Activated CD8-positive, alpha-beta T cell treated with anti-CD3 and anti-CD28 coated beads for 36 hours (primary cell): ENCODE results near the gene ANXA3. TPM values are rescaled to one million over a fixed set of nuclear protein-coding genes. Genes with fewer than 3 reads are reported as not detected.

ENCODE experiments used
- ATAC-seq: fragments of 200-7000 bp; cut with Tn5 transposase; one replicate; pipeline ENCODE4 v1.10.0; 2021; ENCODE audit warnings: mild to moderate bottlenecking, moderate library complexity
- CTCF ChIA-PET: fragments of 350-600 bp; sonication (Branson Sonifier 250); formaldehyde crosslinking; loops from one replicate; lab custom pipeline; 2021; ENCODE audit warnings: antibody characterized with exemption; lab: Charles Lee
- POLR2A ChIA-PET: fragments of 350-600 bp; sonication (Branson Sonifier 250); formaldehyde crosslinking; loops from one replicate; lab custom pipeline; 2021; ENCODE audit warnings: antibody characterized with exemption; lab: Charles Lee
- DNase-seq: peaks from one replicate; pipeline ENCODE4 v3.0.0-alpha.2; 2020
- H3K27ac Mint-ChIP-seq: one replicate; pipeline ENCODE4 v1.8.0; 2021; ENCODE audit warnings: mild to moderate bottlenecking, mixed read lengths
- H3K27me3 Mint-ChIP-seq: one replicate; pipeline ENCODE4 v1.8.0; 2021; ENCODE audit warnings: mixed read lengths
- H3K36me3 Mint-ChIP-seq: one replicate; pipeline ENCODE4 v1.8.0; 2021; ENCODE audit warnings: low read depth, mixed read lengths
- H3K4me1 Mint-ChIP-seq: one replicate; pipeline ENCODE4 v1.8.0; 2021; ENCODE audit warnings: low read depth, mixed read lengths
- H3K4me3 Mint-ChIP-seq: one replicate; pipeline ENCODE4 v1.8.0; 2021; ENCODE audit warnings: mild to moderate bottlenecking, moderate library complexity, mixed read lengths
- H3K9me3 Mint-ChIP-seq: one replicate; pipeline ENCODE4 v1.8.0; 2021; ENCODE audit warnings: mixed read lengths
- intact Hi-C: fragments of 100-400 bp; cut with micrococcal nuclease; formaldehyde crosslinking; loops from one replicate; pipeline ENCODE4 v1.10.0; 2022
- total RNA-seq, 2 experiments: library from RNA; stranded (reverse); gene quantifications; one replicate each; pipeline ENCODE4 v1.2.3, GENCODE V29; 2021
- TF ChIP-seq, protein P1 (sequence below): fragments of 200-600 bp; IDR thresholded peaks from one replicate; pipeline ENCODE4 v1.8.0; 2022; ENCODE audit warnings: antibody characterized with exemption, mild to moderate bottlenecking

ANXA3 gene
- total RNA-seq, 2 experiments from 2014 or later = 0.63 to 0.90 TPM

GRCh38 chr4:78659264-78659663 lies 107.7 kb downstream of the ANXA3 start:
- no peak overlapping the region for H3K27ac Mint-ChIP-seq
- no peak for ATAC-seq
- TF ChIP-seq, protein P1, sequence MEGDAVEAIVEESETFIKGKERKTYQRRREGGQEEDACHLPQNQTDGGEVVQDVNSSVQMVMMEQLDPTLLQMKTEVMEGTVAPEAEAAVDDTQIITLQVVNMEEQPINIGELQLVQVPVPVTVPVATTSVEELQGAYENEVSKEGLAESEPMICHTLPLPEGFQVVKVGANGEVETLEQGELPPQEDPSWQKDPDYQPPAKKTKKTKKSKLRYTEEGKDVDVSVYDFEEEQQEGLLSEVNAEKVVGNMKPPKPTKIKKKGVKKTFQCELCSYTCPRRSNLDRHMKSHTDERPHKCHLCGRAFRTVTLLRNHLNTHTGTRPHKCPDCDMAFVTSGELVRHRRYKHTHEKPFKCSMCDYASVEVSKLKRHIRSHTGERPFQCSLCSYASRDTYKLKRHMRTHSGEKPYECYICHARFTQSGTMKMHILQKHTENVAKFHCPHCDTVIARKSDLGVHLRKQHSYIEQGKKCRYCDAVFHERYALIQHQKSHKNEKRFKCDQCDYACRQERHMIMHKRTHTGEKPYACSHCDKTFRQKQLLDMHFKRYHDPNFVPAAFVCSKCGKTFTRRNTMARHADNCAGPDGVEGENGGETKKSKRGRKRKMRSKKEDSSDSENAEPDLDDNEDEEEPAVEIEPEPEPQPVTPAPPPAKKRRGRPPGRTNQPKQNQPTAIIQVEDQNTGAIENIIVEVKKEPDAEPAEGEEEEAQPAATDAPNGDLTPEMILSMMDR = no peak
- DNase-seq = no peak
- H3K4me1 Mint-ChIP-seq = peaks cover 45% of the 10 kb centered on the region
- no peaks in the 10 kb centered on the region for H3K9me3 Mint-ChIP-seq
- CTCF ChIA-PET = interaction anchor here (0.6 to 3.6 kb wide), 5 partner anchors 10 to 206 kb away, joined by 3 to 12 read pairs (median 4); no protein-coding TSS in a partner anchor
- H3K36me3 Mint-ChIP-seq = no peaks in the 10 kb centered on the region
- no peak overlapping the region for H3K4me3 Mint-ChIP-seq
- POLR2A ChIA-PET = interaction anchor here (1.1 kb wide), 1 partner anchor 118 kb away, joined by 4 read pairs; no protein-coding TSS in a partner anchor
- intact Hi-C loops = loop anchor here (5.0 kb wide), 1 partner anchor 118 kb away; the partner anchor contains the start of gene BMP2K
- peaks cover 3% of the 10 kb centered on the region for H3K27me3 Mint-ChIP-seq

DNA sequence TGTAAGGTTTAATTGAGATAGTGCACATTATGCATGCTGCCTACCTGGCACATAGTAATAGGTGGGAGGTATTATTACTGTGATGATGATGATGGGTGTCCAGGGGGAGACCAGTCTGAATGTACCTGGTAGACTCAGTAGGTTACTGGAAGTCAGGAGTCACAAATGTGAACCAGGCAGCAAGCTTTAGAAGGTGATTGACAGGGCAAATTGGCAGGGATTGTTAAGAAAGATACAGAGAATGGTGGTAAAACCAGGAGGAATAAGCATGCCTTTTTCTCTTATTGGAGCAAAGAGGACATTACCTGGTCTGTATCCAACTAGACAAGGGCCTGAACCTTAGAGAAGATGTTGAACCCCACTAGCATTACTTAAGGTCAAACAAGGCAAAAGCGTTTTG lies 108.1 kb downstream of the ANXA3 start:
- DNase-seq (no peak), ATAC-seq (no peak)
- no peak overlapping the region for H3K4me3 Mint-ChIP-seq
- intact Hi-C loops = loop anchor here (5.0 kb wide), 1 partner anchor 118 kb away; the partner anchor contains the start of gene BMP2K
- peaks cover 3% of the 10 kb centered on the region for H3K27me3 Mint-ChIP-seq
- ChIA-PET POLR2A (no interaction called here), CTCF (interaction anchor here (1.0 to 3.6 kb wide), 3 partner anchors 11 to 206 kb away, joined by 3 to 12 read pairs (median 4); no protein-coding TSS in a partner anchor)
- H3K27ac Mint-ChIP-seq = no peak overlapping the region
- TF ChIP-seq, protein P1 = no peak
- no peaks in the 10 kb centered on the region for H3K9me3 Mint-ChIP-seq
- H3K36me3 Mint-ChIP-seq = no peaks in the 10 kb centered on the region
- peaks cover 46% of the 10 kb centered on the region for H3K4me1 Mint-ChIP-seq

Other genes starting within 250 kb of the ANXA3 start
- 10 to 100 TPM; 10.3 to 12.4 TPM for gene BMP2K, start 224.6 kb downstream of the ANXA3 start, total RNA-seq